Measurements from ENCODE around the gene MICAL1. TPM values are rescaled to one million over a fixed set of nuclear protein-coding genes. Genes with fewer than 3 reads are reported as not detected.
A peak's percentile ranks its signal among the peaks of the same experiment; 100 is the strongest.

Gene MICAL1
- total RNA-seq, 1 donor, result 26.1 TPM

DNA sequence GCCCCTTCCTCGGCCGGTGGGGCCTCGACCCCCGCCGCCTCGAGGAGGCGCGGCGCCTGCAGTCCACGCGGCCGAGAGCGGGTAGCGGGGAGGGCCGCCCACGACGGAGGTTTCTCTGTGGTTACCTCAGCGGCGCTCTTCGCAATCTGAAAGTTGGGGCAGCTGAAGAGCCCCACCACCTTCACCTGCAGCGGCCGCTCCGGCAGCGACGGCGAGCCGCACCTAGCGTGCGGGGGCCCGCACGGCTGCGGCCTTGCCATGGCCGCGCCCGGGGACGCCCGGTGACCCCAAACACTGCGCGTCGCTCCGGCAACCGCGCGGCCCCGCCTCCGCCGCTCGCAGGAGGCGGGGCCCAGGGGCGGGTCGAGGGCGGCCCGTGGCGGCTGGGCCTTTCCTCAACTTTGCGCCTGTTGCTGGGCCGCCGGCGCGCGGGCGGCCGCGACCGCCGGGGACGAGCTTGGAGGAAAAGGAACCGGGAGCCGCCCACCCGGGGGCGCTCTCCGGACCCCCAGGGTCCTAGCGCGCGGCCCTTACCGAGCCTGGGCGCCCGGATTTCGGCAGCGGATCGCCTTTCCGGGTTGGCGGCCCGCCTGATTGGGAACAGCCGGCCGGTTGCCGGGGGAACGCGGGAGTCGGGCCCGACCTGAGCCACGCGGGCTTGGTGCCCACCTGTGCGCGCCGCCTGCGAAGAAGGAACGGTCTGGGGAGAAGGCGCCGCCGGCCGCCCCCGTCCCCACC, 15.1 kb downstream of the MICAL1 start, which contains the start of the genes PPIL6 and SMPD2:
TSS of gene PPIL6 (minus strand) at position 298 of the 738 bp plus-strand sequence. CDS start at position 260, 38 bp downstream.
TSS of gene SMPD2 (plus strand) at position 394 of the 738 bp plus-strand sequence. CDS start 398 bp downstream, outside the sequence.
- H4K20me1 ChIP-seq (ENCODE audit: insufficient read depth, low read length), result peaks cover 5% of the 10 kb centered on the region
- no peaks in the 10 kb centered on the region for H3K79me2 ChIP-seq (ENCODE audit: insufficient read depth, low read length)
- peaks cover 9% of the 10 kb centered on the region for H3K36me3 ChIP-seq (ENCODE audit: insufficient read depth, low read length)
- peak within 1 kb of the TSS; percentile 97 for H3K4me2 ChIP-seq (ENCODE audit: insufficient read depth, low read length)
- H3K4me3 ChIP-seq (ENCODE audit: insufficient read depth, low read length), result peak within 1 kb of the TSS; percentile 91
- no peaks in the 10 kb centered on the region for H3K9me3 ChIP-seq (ENCODE audit: low read depth, low read length)
- TF ChIP-seq, protein P1, sequence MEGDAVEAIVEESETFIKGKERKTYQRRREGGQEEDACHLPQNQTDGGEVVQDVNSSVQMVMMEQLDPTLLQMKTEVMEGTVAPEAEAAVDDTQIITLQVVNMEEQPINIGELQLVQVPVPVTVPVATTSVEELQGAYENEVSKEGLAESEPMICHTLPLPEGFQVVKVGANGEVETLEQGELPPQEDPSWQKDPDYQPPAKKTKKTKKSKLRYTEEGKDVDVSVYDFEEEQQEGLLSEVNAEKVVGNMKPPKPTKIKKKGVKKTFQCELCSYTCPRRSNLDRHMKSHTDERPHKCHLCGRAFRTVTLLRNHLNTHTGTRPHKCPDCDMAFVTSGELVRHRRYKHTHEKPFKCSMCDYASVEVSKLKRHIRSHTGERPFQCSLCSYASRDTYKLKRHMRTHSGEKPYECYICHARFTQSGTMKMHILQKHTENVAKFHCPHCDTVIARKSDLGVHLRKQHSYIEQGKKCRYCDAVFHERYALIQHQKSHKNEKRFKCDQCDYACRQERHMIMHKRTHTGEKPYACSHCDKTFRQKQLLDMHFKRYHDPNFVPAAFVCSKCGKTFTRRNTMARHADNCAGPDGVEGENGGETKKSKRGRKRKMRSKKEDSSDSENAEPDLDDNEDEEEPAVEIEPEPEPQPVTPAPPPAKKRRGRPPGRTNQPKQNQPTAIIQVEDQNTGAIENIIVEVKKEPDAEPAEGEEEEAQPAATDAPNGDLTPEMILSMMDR (IDR thresholded peaks at IDR 0.05; ENCODE audit: extremely low read depth, low read depth, low read length), result no peak
- peak within 1 kb of the TSS; percentile 97 for H2AFZ ChIP-seq (ENCODE audit: low read length)
- no peaks in the 10 kb centered on the region for H3K27me3 ChIP-seq (ENCODE audit: insufficient read depth, low read length)
- peak; percentile 98 for DNase-seq (ENCODE audit: insufficient read length, low spot score, missing footprints)
- H3K27ac ChIP-seq (ENCODE audit: low read depth, low read length), result peak within 1 kb of the TSS; percentile 83
- peaks cover 8% of the 10 kb centered on the region for H3K4me1 ChIP-seq (ENCODE audit: insufficient read depth, low read length)

DNA sequence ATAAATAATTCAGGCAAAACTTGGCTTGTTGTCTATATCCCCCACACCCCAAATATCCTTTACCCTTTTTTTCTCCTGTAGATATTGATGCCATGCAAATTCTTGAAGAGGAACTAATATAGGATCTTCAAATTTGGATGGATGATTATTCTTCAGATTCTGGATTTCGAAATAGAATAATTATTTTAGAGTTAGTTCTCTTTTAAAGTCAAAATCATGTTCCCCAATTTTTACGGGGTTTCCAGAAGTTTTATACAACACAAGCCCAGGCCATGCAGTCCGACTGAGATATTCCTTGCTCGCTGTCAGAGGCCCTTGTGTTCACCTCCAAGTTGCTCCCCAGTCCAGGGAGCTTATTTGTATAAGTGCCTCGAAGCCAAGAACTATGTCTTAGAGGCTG, 19.5 kb downstream of the MICAL1 start:
- H3K27ac ChIP-seq (ENCODE audit: low read depth, low read length), result no peak overlapping the region
- H3K27me3 ChIP-seq (ENCODE audit: insufficient read depth, low read length), result no peaks in the 10 kb centered on the region
- no peaks in the 10 kb centered on the region for H3K9me3 ChIP-seq (ENCODE audit: low read depth, low read length)
- H3K36me3 ChIP-seq (ENCODE audit: insufficient read depth, low read length), result no peaks in the 10 kb centered on the region
- H3K4me1 ChIP-seq (ENCODE audit: insufficient read depth, low read length), result peaks cover under 1% of the 10 kb centered on the region
- H3K4me2 ChIP-seq (ENCODE audit: insufficient read depth, low read length), result no peak overlapping the region
- DNase-seq (ENCODE audit: insufficient read length, low spot score, missing footprints), result no peak
- no peak overlapping the region for H2AFZ ChIP-seq (ENCODE audit: low read length)
- TF ChIP-seq, protein P1 (IDR thresholded peaks at IDR 0.05; ENCODE audit: extremely low read depth, low read depth, low read length), result no peak
- no peaks in the 10 kb centered on the region for H3K79me2 ChIP-seq (ENCODE audit: insufficient read depth, low read length)
- H3K4me3 ChIP-seq (ENCODE audit: insufficient read depth, low read length), result no peak overlapping the region
- no peaks in the 10 kb centered on the region for H4K20me1 ChIP-seq (ENCODE audit: insufficient read depth, low read length)

DNA sequence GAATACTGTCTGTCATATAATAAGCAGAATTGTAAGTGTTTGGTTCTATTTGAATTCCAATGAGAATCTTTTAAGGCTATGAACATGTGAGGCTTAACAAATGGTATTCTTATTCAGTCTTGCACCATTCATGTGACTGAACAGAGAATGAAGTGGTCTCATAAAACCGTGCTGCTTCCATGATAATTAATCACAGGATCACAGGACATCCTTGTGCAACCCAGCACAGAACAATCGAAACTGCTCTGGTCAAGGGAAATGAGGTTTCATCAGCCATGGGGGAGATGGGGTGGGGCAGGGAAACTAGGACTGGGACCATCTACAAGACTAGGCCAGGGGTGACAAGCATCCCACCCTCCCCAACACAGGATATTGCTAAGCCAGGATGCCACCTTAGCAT, 21.1 kb downstream of the MICAL1 start:
- no peaks in the 10 kb centered on the region for H3K36me3 ChIP-seq (ENCODE audit: insufficient read depth, low read length)

DNA sequence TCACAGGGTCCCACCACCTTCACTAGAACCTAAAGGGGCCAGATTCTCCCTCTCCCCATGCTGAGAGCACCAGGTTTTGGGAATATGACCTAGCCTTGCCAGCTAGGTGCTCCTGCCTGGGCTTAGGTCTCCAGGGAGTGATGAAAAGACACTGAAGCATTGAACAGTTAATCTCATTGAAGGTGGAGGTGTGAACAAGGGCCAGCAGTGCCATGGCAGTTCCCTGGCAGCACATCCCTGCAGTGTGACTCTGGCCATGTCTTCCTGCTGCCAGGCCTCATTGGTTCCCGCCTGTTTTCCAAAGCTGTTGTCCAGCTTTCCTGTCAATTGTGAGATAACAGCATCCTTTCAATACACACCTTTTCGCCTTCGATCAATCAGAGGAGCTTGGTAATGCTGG, 26.1 kb downstream of the MICAL1 start:
- Histone ChIP-seq H3K9me3 (ENCODE audit: low read depth, low read length) (no peaks in the 10 kb centered on the region), H2AFZ (ENCODE audit: low read length) (no peak overlapping the region), H3K27ac (ENCODE audit: low read depth, low read length) (no peak overlapping the region), H3K36me3 (ENCODE audit: insufficient read depth, low read length) (no peaks in the 10 kb centered on the region), H3K27me3 (ENCODE audit: insufficient read depth, low read length) (no peaks in the 10 kb centered on the region), H3K4me1 (ENCODE audit: insufficient read depth, low read length) (peaks cover 5% of the 10 kb centered on the region), H3K79me2 (ENCODE audit: insufficient read depth, low read length) (no peaks in the 10 kb centered on the region), H4K20me1 (ENCODE audit: insufficient read depth, low read length) (no peaks in the 10 kb centered on the region), H3K4me3 (ENCODE audit: insufficient read depth, low read length) (no peak overlapping the region), H3K4me2 (ENCODE audit: insufficient read depth, low read length) (peak overlapping the region; percentile 54)
- peak; percentile 32 for DNase-seq (ENCODE audit: insufficient read length, low spot score, missing footprints)
- TF ChIP-seq, protein P1 (IDR thresholded peaks at IDR 0.05; ENCODE audit: extremely low read depth, low read depth, low read length), result no peak

More for the DNA sequence above, 21.1 kb downstream of the MICAL1 start:
- TF ChIP-seq, protein P1 (IDR thresholded peaks at IDR 0.05; ENCODE audit: extremely low read depth, low read depth, low read length), result no peak
- no peaks in the 10 kb centered on the region for H3K4me1 ChIP-seq (ENCODE audit: insufficient read depth, low read length)
- no peak overlapping the region for H2AFZ ChIP-seq (ENCODE audit: low read length)
- no peak for DNase-seq (ENCODE audit: insufficient read length, low spot score, missing footprints)
- no peak overlapping the region for H3K4me3 ChIP-seq (ENCODE audit: insufficient read depth, low read length)
- H3K4me2 ChIP-seq (ENCODE audit: insufficient read depth, low read length), result no peak overlapping the region
- H4K20me1 ChIP-seq (ENCODE audit: insufficient read depth, low read length), result no peaks in the 10 kb centered on the region
- H3K79me2 ChIP-seq (ENCODE audit: insufficient read depth, low read length), result no peaks in the 10 kb centered on the region
- no peaks in the 10 kb centered on the region for H3K9me3 ChIP-seq (ENCODE audit: low read depth, low read length)
- no peaks in the 10 kb centered on the region for H3K27me3 ChIP-seq (ENCODE audit: insufficient read depth, low read length)
- H3K27ac ChIP-seq (ENCODE audit: low read depth, low read length), result no peak overlapping the region

Data from osteoblast (primary cell).